HG03378 (cell line): ENCODE results near the gene SBF1.

Experiments used
- ATAC-seq: cut with Tn5 transposase; IDR thresholded peaks from one replicate; pipeline ENCODE4 v1.9.1; 2021; ENCODE audit warnings: mild to moderate bottlenecking, moderate library complexity; ENCODE audit not compliant: unreplicated experiment

Gene SBF1

GRCh38 chr22:50507421-50507990 lies 32.7 kb upstream of the SBF1 start, which contains the start of gene LMF2:
TSS of gene LMF2 (minus strand) at chr22:50507702. CDS start at chr22:50507675, 27 bp downstream.
- peak; percentile 32 for ATAC-seq

- peak; percentile 8 for ATAC-seq
Observed at GRCh38 chr22:50506611-50507420, 32.0 kb upstream of the SBF1 start.

GRCh38 chr22:50505776-50506610 lies 31.2 kb upstream of the SBF1 start:
- no peak for ATAC-seq

GRCh38 chr22:50505276-50505775 lies 30.5 kb upstream of the SBF1 start:
- ATAC-seq, result no peak

GRCh38 chr22:50504369-50505211 lies 29.8 kb upstream of the SBF1 start:
- no peak for ATAC-seq

- no peak for ATAC-seq
Observed at GRCh38 chr22:50503475-50504145, 28.8 kb upstream of the SBF1 start.

GRCh38 chr22:50502628-50503474 lies 28.0 kb upstream of the SBF1 start:
- ATAC-seq, result no peak

DNA sequence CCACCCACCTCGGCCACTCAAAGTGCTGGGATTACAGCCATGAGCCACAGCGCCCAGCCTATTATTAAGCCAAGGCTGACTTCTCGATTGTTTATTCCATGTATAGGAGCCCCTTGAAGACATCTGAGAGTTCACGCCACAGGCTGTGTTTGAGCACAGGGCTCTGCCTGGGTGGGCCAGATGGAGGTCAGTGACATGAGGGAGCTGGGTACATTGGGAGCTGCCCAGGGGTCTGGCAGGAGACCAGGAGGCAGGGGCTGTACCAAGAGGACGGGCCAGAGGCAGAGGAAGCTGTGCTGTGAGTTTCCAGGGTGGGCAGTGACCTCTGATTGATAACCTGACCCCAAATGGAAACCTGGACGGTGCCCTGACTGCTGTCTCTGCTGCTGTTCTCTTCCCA lies 27.3 kb upstream of the SBF1 start:
- ATAC-seq, result no peak

DNA sequence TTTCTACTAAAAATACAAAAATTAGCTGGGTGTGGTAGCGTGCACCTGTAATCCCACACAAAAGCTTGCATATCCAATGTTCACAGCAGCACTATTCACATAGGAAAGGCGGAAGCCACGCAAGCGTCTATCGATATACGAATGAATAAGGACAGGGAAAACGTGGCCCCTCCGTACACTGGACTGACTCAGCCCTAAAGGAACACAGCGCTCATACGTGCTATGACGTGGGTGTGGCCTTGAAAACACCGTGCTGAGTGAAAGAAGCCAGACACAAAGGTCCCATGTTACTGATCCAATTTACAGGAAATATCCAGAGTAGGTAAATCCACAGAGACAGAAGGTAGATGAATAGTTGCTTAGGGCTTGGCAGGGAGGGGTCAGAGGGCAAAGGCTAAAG lies 25.6 kb upstream of the SBF1 start:
- ATAC-seq, result no peak

DNA sequence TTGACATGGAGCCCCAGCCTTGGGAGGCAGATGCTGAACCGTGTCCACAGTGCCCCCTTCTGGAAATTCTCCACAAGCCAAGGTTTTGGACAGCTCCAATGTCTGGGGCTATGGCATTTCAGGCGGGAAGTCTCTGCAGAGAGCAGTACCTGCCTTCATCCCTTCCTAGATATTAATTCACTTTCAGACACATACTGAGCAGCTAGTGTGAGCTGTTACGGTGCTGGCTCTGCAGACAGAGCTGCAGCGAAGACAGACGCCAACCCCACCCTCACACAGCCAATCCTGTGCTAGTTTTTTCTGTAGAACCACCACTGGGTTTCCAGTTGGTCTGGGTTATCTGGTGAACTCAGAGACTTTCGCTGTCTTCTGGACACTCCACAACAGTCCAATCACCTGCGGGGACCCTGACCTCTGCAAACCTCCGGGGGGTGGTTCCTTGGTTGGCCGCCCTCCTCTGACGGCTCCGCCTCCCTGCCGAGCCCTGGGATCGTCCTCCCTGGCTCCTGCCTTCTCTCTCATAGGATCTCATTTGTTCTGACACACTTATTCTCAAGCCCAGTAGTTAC lies 23.6 kb upstream of the SBF1 start:
- ATAC-seq, result no peak

GRCh38 chr22:50497093-50497492 lies 22.3 kb upstream of the SBF1 start:
- no peak for ATAC-seq

DNA sequence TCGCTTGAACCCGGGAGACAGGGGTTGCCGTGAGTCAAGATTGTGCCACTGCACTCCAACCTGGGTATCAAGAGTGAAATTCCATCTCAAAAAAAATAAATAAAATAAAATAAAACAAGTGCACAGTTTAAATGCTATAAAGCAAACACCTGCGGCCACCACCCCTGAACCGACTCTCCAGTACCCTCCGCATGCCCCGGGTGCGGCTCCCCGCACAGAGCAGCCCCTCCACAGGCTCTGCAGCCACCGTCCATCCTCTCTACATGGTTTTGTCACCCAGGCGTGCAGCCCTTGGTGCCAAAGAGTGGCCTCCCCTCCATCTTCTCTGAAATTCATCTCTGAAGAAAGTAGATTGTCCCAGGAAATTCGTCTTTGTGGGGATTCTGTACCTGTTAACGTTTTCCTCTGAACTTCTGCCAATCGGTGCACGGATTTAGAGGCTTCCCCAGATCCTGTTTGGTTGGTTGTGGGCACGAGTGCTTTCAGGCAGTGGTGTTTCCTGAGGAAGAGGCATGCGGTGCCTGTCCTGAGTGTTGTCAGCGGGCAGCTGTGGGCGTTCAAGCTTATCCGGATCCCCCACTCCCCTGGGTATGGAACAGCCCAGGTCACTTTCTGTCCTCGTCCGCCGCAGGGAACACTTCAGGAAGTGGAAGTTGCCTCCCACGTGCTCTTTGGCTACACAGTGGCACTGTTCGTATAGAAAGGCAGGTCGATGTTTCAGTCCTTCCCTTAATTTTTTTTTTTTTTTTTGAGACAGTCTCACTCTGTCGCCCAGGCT lies 15.9 kb upstream of the SBF1 start:
- no peak for ATAC-seq

- ATAC-seq, result no peak
Observed at GRCh38 chr22:50489363-50490243, 14.8 kb upstream of the SBF1 start.

DNA sequence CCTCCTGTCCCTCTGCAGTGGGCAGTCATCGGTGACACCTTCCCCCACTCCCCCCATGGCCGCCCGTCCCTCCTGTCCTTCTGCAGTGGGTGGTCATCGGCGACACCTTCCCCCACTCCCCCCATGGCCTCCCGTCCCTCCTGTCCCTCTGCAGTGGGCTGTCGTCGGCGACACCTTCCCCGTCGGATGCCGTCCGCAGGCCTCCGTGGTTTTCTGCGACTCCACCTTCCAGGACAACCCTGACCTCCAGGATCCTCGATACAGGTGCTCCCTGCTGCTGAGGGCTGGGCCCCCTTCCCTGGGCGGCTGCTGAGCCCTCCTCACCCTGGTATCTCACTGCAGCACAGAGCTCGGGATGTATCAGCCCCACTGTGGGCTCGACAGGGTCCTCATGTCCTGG lies 14.1 kb upstream of the SBF1 start:
- no peak for ATAC-seq

GRCh38 chr22:50488006-50488677 lies 13.3 kb upstream of the SBF1 start:
- no peak for ATAC-seq

- no peak for ATAC-seq
Observed at GRCh38 chr22:50487290-50488005, 12.6 kb upstream of the SBF1 start.
